ENCODE results near the gene XYLT1. TPM values are rescaled to one million over a fixed set of nuclear protein-coding genes. Genes with fewer than 3 reads are reported as not detected.

XYLT1 gene
- total and polyA plus RNA-seq, 2 of the 8 experiments (the other 6 are each of a cell fraction or from before 2014, with no cell fraction given), result 6.6 to 25.4 TPM

DNA sequence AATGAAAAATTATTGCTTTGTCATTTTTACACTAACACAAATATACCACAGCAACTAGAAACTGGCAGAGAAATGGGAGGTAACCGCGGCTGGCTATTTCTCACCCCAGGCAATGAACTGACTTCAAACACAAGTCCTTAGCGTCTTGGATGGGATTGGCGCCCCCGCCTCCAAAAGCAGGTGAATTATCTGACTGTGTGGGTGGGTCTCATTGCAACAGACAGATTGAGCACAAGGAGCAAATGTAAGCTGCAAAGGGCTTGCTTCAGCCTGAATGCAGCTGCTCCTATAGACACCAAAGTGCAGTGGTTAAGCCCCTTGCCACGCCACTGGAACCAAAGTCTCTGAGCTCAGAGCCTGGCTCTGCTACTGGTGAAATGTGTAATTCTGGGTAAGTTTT lies 225.0 kb downstream of the XYLT1 start:
- Histone ChIP-seq H2BK12ac (ENCODE audit: low read depth, low read length) (no peak overlapping the region), H3K9ac (replicated peaks in 1 of 4; ENCODE audit: extremely low read depth in 1 of 4, low read depth in 3 of 4, low read length in 3 of 4) (no peak overlapping the region), H3K14ac (ENCODE audit: insufficient read length) (no peak overlapping the region), H3K18ac (ENCODE audit: extremely low read depth, low read length) (no peak overlapping the region), H3K36me3 (ENCODE audit: control insufficient read depth in 2 of 4, insufficient read depth in 4 of 4, low read length in 3 of 4) (no peaks in the 10 kb centered on the region; a peak in 1 of 8 replicates), H3K4me3 (ENCODE audit: extremely low read depth in 1 of 4, insufficient read depth in 2 of 4, low read depth in 3 of 4, low read length in 4 of 4) (no peak overlapping the region), H2BK5ac (ENCODE audit: low read depth, low read length) (no peak overlapping the region), H3K4me1 (replicated peaks in 1 of 4; ENCODE audit: control insufficient read depth in 3 of 4, insufficient read depth in 4 of 4, low read length in 3 of 4) (no peaks in the 10 kb centered on the region), H3K23me2 (ENCODE audit: low read depth, low read length) (no peaks in the 10 kb centered on the region), H3K79me1 (ENCODE audit: low read depth, low read length) (no peaks in the 10 kb centered on the region; the same call in 1 of the 2 replicates), H2BK20ac (ENCODE audit: low read length) (no peak overlapping the region), H2BK15ac (ENCODE audit: low read length) (no peak overlapping the region), H3K56ac (replicated peaks; ENCODE audit: insufficient read length, low read depth, low read length) (no peak overlapping the region), H4K5ac (ENCODE audit: insufficient read length, low read depth, low read length) (no peak overlapping the region), H3K4ac (replicated peaks; ENCODE audit: insufficient read length, low read depth, low read length) (no peak overlapping the region), H4K91ac (replicated peaks; ENCODE audit: insufficient read length, low read length) (no peak overlapping the region), H3K27ac (ENCODE audit: low read depth, low read length) (no peak overlapping the region), H3K79me2 (ENCODE audit: control insufficient read depth in 1 of 2, insufficient read depth in 2 of 2, low read length in 2 of 2) (no peaks in the 10 kb centered on the region), H3K4me2 (ENCODE audit: insufficient read depth in 1 of 2, low read depth in 2 of 2, low read length in 2 of 2) (no peak overlapping the region), H3K9me3 (ENCODE audit: insufficient read depth in 2 of 2, low read depth in 1 of 2, low read length in 1 of 2) (no peaks in the 10 kb centered on the region), H2BK120ac (replicated peaks; ENCODE audit: low read depth, low read length) (no peak overlapping the region), H4K20me1 (replicated peaks in 1 of 2; ENCODE audit: control insufficient read depth in 1 of 2, insufficient read depth in 2 of 2, low read length in 2 of 2) (no peaks in the 10 kb centered on the region), H2AFZ (ENCODE audit: low read length) (no peak overlapping the region), H4K8ac (ENCODE audit: extremely low read depth, insufficient read depth, low read length) (no peak overlapping the region), H2AK5ac (ENCODE audit: low read depth, low read length) (no peak overlapping the region), H3K23ac (ENCODE audit: insufficient read length) (no peak overlapping the region), H3K27me3 (replicated peaks in 1 of 4; ENCODE audit: control insufficient read depth in 3 of 4, extremely low read depth in 1 of 4, insufficient read depth in 3 of 4, low read length in 3 of 4) (no peaks in the 10 kb centered on the region)
- FAIRE-seq, result no peak
- WGBS, 2 experiments (ENCODE audit: extremely low coverage in 1 of 2, insufficient coverage in 1 of 2, insufficient read length in 1 of 2, insufficient replicate concordance in 2 of 2, low coverage in 1 of 2, low lambda C conversion rate in 2 of 2, missing lambda C conversion rate in 1 of 2), result 83% methylated on average over 6 of the region's 6 CpGs; no CpG with 5 or more reads in 1 of the 2 experiments
- CTCF ChIA-PET (ENCODE audit: partially characterized antibody), result interaction anchor here (0.9 to 1.2 kb wide), 2 partner anchors 22 to 173 kb away, joined by 3 read pairs; no protein-coding TSS in a partner anchor
- POLR2A ChIA-PET (ENCODE audit: partially characterized antibody), result interaction anchor here (1.0 kb wide), 1 partner anchor 19 kb away, joined by 3 read pairs; no protein-coding TSS in a partner anchor
- no peak for DNase-seq (ENCODE audit: low read depth in 1 of 2, low spot score in 2 of 2)
- TF ChIP-seq CTBP2 (IDR thresholded peaks at IDR 0.05; ENCODE audit: borderline replicate concordance, insufficient read depth, insufficient read length, low read length) (no peak), TAF7 (optimal IDR thresholded peaks at IDR 0.05; ENCODE audit: borderline replicate concordance, low read depth, low read length) (no peak)

All from H1 (cell line).